Epithelial cell of proximal tubule (primary cell): ENCODE data around the gene LEFTY1. TPM values are rescaled to one million over a fixed set of nuclear protein-coding genes. Genes with fewer than 3 reads are reported as not detected.

ENCODE experiments used
- DNase-seq: peaks from one replicate; pipeline ENCODE4 v3.0.0-alpha.2; 2011; ENCODE audit warnings: low read depth
- H3K4me3 ChIP-seq: 2 replicates; pipeline ENCODE4 v1.5.1; 2011; ENCODE audit warnings: low read depth, mild to moderate bottlenecking, low read length
- CTCF ChIP-seq: conservative IDR thresholded peaks from 2 replicates; pipeline ENCODE4 v1.5.1; 2012; ENCODE audit warnings: low read depth, mild to moderate bottlenecking, low read length
- total RNA-seq: library from RNA; depleted of rRNA; stranded (reverse); fragments of >200 nt; gene quantifications from 2 replicates; pipeline ENCODE4 v1.2.3, GENCODE V29; 2015

Gene LEFTY1
- total RNA-seq, 1 donor from 2014 or later: not detected

GRCh38 chr1:225881081-225881958, 7.6 kb downstream of the LEFTY1 start:
- TF ChIP-seq CTCF: no peak
- no peak for DNase-seq

GRCh38 chr1:225880636-225881035, 8.3 kb downstream of the LEFTY1 start:
- peak overlapping the region; percentile 97 for H3K4me3 ChIP-seq
- no peak for TF ChIP-seq CTCF
- DNase-seq: no peak

More at GRCh38 chr1:225881081-225881958, 7.6 kb downstream of the LEFTY1 start:
- peak overlapping the region; percentile 97 for H3K4me3 ChIP-seq

- DNase-seq: no peak
- peak overlapping the region; percentile 97 for H3K4me3 ChIP-seq
Observed at GRCh38 chr1:225880222-225880588, 8.7 kb downstream of the LEFTY1 start.

GRCh38 chr1:225879521-225880221, 9.3 kb downstream of the LEFTY1 start:
- DNase-seq: no peak
- H3K4me3 ChIP-seq: peak overlapping the region; percentile 97
- TF ChIP-seq CTCF: no peak

More at GRCh38 chr1:225880222-225880588, 8.7 kb downstream of the LEFTY1 start:
- TF ChIP-seq CTCF: no peak

- TF ChIP-seq CTCF: no peak
- DNase-seq: no peak
Observed at GRCh38 chr1:225878282-225878681, 10.7 kb downstream of the LEFTY1 start.

GRCh38 chr1:225877580-225877979, 11.4 kb downstream of the LEFTY1 start:
- no peak overlapping the region for H3K4me3 ChIP-seq
- no peak for DNase-seq
- TF ChIP-seq CTCF: peak; percentile 62

More at GRCh38 chr1:225878282-225878681, 10.7 kb downstream of the LEFTY1 start:
- no peak overlapping the region for H3K4me3 ChIP-seq
